Dermis lymphatic vessel endothelial cell (primary cell): ENCODE data around the gene PARD6A. TPM values are rescaled to one million over a fixed set of nuclear protein-coding genes. Genes with fewer than 3 reads are reported as not detected.

Experiments
- total RNA-seq: library from RNA; depleted of rRNA; stranded (reverse); fragments of >200 nt; gene quantifications from 2 replicates; pipeline ENCODE4 v1.2.1, GENCODE V29; 2014

The PARD6A gene
- 1.5 and 2.8 TPM in 2 replicates for total RNA-seq

GRCh38 chr16:67660564-67661028 is at the start of gene PARD6A:
TSS of gene PARD6A (plus strand) at chr16:67660960. CDS start at chr16:67661039, 79 bp downstream.

GRCh38 chr16:67659675-67660563 is 841 bp upstream of the PARD6A start, which contains the start of gene ACD:
TSS of gene ACD (minus strand) at chr16:67660260. CDS start at chr16:67660220, 40 bp downstream.

GRCh38 chr16:67666559-67667452 is 6.0 kb downstream of the PARD6A start, which contains the start of the genes C16orf86 and ENKD1:
TSS of gene C16orf86 (plus strand) at chr16:67666814. CDS start at chr16:67666971, 157 bp downstream.
TSS of gene ENKD1 (minus strand) at chr16:67666750. CDS start at chr16:67666442, 308 bp downstream.

Other genes starting within 250 kb of the PARD6A start
- gene ZDHHC1, start 244.5 kb upstream of the PARD6A start, total RNA-seq = 4.2 and 6.0 TPM in 2 replicates
- gene HSD11B2, start 229.8 kb upstream of the PARD6A start, total RNA-seq = 0.09 TPM in 1 of 2 replicates, not detected in the other
- gene ATP6V0D1, start 179.8 kb upstream of the PARD6A start, total RNA-seq = 84.4 and 95.4 TPM in 2 replicates
- not detected in 2 replicates for gene AGRP, start 177.4 kb upstream of the PARD6A start, total RNA-seq
- 34.5 and 37.4 TPM in 2 replicates for gene RIPOR1, start 132.1 kb upstream of the PARD6A start, total RNA-seq
- gene CTCF, start 98.4 kb upstream of the PARD6A start, total RNA-seq = 20.2 and 30.3 TPM in 2 replicates
- gene CARMIL2, start 15.8 kb upstream of the PARD6A start, total RNA-seq = 0.17 and 0.33 TPM in 2 replicates
- gene ACD, start 700 bp upstream of the PARD6A start, total RNA-seq = 7.2 and 10.4 TPM in 2 replicates
- 10.7 and 11.7 TPM in 2 replicates for gene ENKD1, start 5.8 kb downstream of the PARD6A start, total RNA-seq
- gene C16orf86, start 5.9 kb downstream of the PARD6A start, total RNA-seq = 3.3 and 3.8 TPM in 2 replicates
- 63.6 and 72.4 TPM in 2 replicates for gene GFOD2, start 58.4 kb downstream of the PARD6A start, total RNA-seq
- 7.0 and 7.9 TPM in 2 replicates for gene RANBP10, start 145.6 kb downstream of the PARD6A start, total RNA-seq
- gene TSNAXIP1, start 145.9 kb downstream of the PARD6A start, total RNA-seq = 0.26 and 0.76 TPM in 2 replicates
- 34.5 and 38.6 TPM in 2 replicates for gene THAP11, start 181.4 kb downstream of the PARD6A start, total RNA-seq
- 161 and 190 TPM in 2 replicates for gene NUTF2, start 186.0 kb downstream of the PARD6A start, total RNA-seq
- gene CENPT, start 186.7 kb downstream of the PARD6A start, total RNA-seq = 16.4 and 16.6 TPM in 2 replicates
- 43.3 and 46.4 TPM in 2 replicates for gene EDC4, start 212.1 kb downstream of the PARD6A start, total RNA-seq
- 0.22 TPM in 1 of 2 replicates, not detected in the other for gene NRN1L, start 223.9 kb downstream of the PARD6A start, total RNA-seq
- 13.3 and 14.9 TPM in 2 replicates for gene PSKH1, start 232.3 kb downstream of the PARD6A start, total RNA-seq